Parathyroid adenoma (tissue), 2 donors: ENCODE results near the gene IFNL4.
A peak's percentile ranks its signal among the peaks of the same experiment; 100 is the strongest.

Experiments used
- H2AFZ ChIP-seq: fragments of 300-600 bp; sonication (generic); one replicate; pipeline ENCODE4 v1.7.0; 2017; ENCODE audit warnings: antibody characterized with exemption, mild to moderate bottlenecking
- H3K27ac ChIP-seq: fragments of 300-600 bp; sonication (generic); one replicate; pipeline ENCODE4 v1.7.0; 2017
- H3K27me3 ChIP-seq: fragments of 300-600 bp; sonication (generic); one replicate; pipeline ENCODE4 v1.7.0; 2017; ENCODE audit warnings: low read length; ENCODE audit not compliant: control insufficient read depth, insufficient read depth
- H3K36me3 ChIP-seq: fragments of 300-600 bp; sonication (generic); one replicate; pipeline ENCODE4 v1.7.0; 2017; ENCODE audit warnings: low read length; ENCODE audit not compliant: control insufficient read depth, insufficient read depth
- H3K4me1 ChIP-seq: fragments of 300-600 bp; sonication (generic); one replicate; pipeline ENCODE4 v1.7.0; 2017; ENCODE audit warnings: control low read depth
- H3K4me2 ChIP-seq: fragments of 300-600 bp; sonication (generic); one replicate; pipeline ENCODE4 v1.7.0; 2017; ENCODE audit warnings: low read length
- H3K4me3 ChIP-seq: fragments of 300-600 bp; sonication (generic); one replicate; pipeline ENCODE4 v1.7.0; 2017; ENCODE audit warnings: low read depth, low read length
- H3K79me2 ChIP-seq: fragments of 300-600 bp; sonication (generic); one replicate; pipeline ENCODE4 v1.7.0; 2017; ENCODE audit warnings: control low read depth
- H3K9ac ChIP-seq: fragments of 300-600 bp; sonication (generic); one replicate; pipeline ENCODE4 v1.7.0; 2017; ENCODE audit warnings: mild to moderate bottlenecking
- H3K9me3 ChIP-seq: fragments of 300-600 bp; sonication (generic); one replicate; pipeline ENCODE4 v1.7.0; 2017; ENCODE audit warnings: low read length; ENCODE audit not compliant: control insufficient read depth
- CTCF ChIP-seq: fragments of 300-600 bp; sonication (generic); IDR thresholded peaks from one replicate; pipeline ENCODE4 v1.7.0; 2017; ENCODE audit warnings: antibody characterized with exemption, mild to moderate bottlenecking
- donor health status: primary hyperparathyroidism.

Gene IFNL4

GRCh38 chr19:39265321-39265916 is 16.8 kb upstream of the IFNL4 start:
- Histone ChIP-seq H3K27ac (no peak overlapping the region), H3K4me1 (no peaks in the 10 kb centered on the region), H3K4me2 (no peak overlapping the region), H3K27me3 (no peaks in the 10 kb centered on the region), H3K9me3 (no peaks in the 10 kb centered on the region), H2AFZ (peak overlapping the region; percentile 50), H3K79me2 (no peaks in the 10 kb centered on the region), H3K36me3 (no peaks in the 10 kb centered on the region), H3K4me3 (no peak overlapping the region), H3K9ac (no peak overlapping the region)
- no peak for TF ChIP-seq CTCF

GRCh38 chr19:39264306-39265290 is 15.9 kb upstream of the IFNL4 start:
- no peaks in the 10 kb centered on the region for H3K79me2 ChIP-seq
- no peaks in the 10 kb centered on the region for H3K27me3 ChIP-seq
- no peak for TF ChIP-seq CTCF
- no peaks in the 10 kb centered on the region for H3K9me3 ChIP-seq
- no peak overlapping the region for H3K4me2 ChIP-seq
- H3K4me3 ChIP-seq = no peak overlapping the region
- H3K27ac ChIP-seq = no peak overlapping the region
- no peaks in the 10 kb centered on the region for H3K4me1 ChIP-seq
- no peak overlapping the region for H3K9ac ChIP-seq
- no peaks in the 10 kb centered on the region for H3K36me3 ChIP-seq
- peak overlapping the region; percentile 50 for H2AFZ ChIP-seq

GRCh38 chr19:39263912-39264305 is 15.3 kb upstream of the IFNL4 start:
- Histone ChIP-seq H3K4me1 (no peaks in the 10 kb centered on the region), H2AFZ (peak overlapping the region; percentile 50), H3K27me3 (no peaks in the 10 kb centered on the region), H3K27ac (no peak overlapping the region), H3K9me3 (no peaks in the 10 kb centered on the region), H3K79me2 (no peaks in the 10 kb centered on the region), H3K4me3 (no peak overlapping the region), H3K36me3 (no peaks in the 10 kb centered on the region), H3K4me2 (no peak overlapping the region), H3K9ac (no peak overlapping the region)
- TF ChIP-seq CTCF = no peak

GRCh38 chr19:39262496-39262895 is 13.8 kb upstream of the IFNL4 start:
- Histone ChIP-seq H3K27me3 (no peaks in the 10 kb centered on the region), H3K9me3 (no peaks in the 10 kb centered on the region), H3K79me2 (no peaks in the 10 kb centered on the region), H3K27ac (no peak overlapping the region), H3K9ac (no peak overlapping the region), H2AFZ (no peak overlapping the region), H3K4me2 (no peak overlapping the region), H3K4me1 (peaks cover 6% of the 10 kb centered on the region), H3K4me3 (no peak overlapping the region), H3K36me3 (no peaks in the 10 kb centered on the region)
- no peak for TF ChIP-seq CTCF
